Spleen (tissue), 7 donors: ENCODE measurements around the gene OR51G2.

Source experiments
- CTCF ChIP-seq, 11 experiments: fragments of 200-600 bp in 7 of 11; fragments of 450-650 bp in 4 of 11; sonication (generic) in 4 of 11; IDR thresholded peaks in 8 of 11; conservative IDR thresholded peaks in 3 of 11; 1 replicate in 7 of 11; 2 replicates in 4 of 11; pipeline versions ENCODE4 v1.4.0 to v1.8.0; 2016 to 2021; ENCODE audit warnings: antibody characterized with exemption in 11 of 11, inconsistent platforms in 4 of 11, mild to moderate bottlenecking in 1 of 11
- POLR2A ChIP-seq, 3 donors: fragments of 450-650 bp; IDR thresholded peaks; one replicate each; pipeline ENCODE4 v1.5.1; 2017; ENCODE audit warnings: antibody characterized with exemption in 3 of 3, mild to moderate bottlenecking in 1 of 3
- POLR2AphosphoS5 ChIP-seq, 3 donors: sonication (generic); formaldehyde crosslinking; IDR thresholded peaks; one replicate each; pipeline ENCODE4 v1.5.1; 2017; ENCODE audit warnings: antibody characterized with exemption in 3 of 3
- donor health status: DM: no; HTN: no; CAD: no; lungs with moderate emphysema.
- donor health status: DM: no; HTN: no; CAD: no.
- donor health status: DM: no; HTN: no; CAD: no.

- TF ChIP-seq POLR2A (IDR thresholded peaks at IDR 0.05) (no peak), CTCF (IDR thresholded peaks at IDR 0.05 in 8 of 11, conservative IDR thresholded peaks at IDR 0.05 in 3 of 11) (no peak), POLR2AphosphoS5 (IDR thresholded peaks at IDR 0.05) (no peak)
Observed at GRCh38 chr11:4936745-4937144, 17.6 kb upstream of the OR51G2 start.
